A204.1 (cell line): ENCODE results near the gene RTN1.

Experiments
- FAIRE-seq: peaks from 2 replicates; lab custom pipeline; 2012; peaks lifted over from hg19 to GRCh38; lab: Jason Lieb, UNC

Gene RTN1

DNA sequence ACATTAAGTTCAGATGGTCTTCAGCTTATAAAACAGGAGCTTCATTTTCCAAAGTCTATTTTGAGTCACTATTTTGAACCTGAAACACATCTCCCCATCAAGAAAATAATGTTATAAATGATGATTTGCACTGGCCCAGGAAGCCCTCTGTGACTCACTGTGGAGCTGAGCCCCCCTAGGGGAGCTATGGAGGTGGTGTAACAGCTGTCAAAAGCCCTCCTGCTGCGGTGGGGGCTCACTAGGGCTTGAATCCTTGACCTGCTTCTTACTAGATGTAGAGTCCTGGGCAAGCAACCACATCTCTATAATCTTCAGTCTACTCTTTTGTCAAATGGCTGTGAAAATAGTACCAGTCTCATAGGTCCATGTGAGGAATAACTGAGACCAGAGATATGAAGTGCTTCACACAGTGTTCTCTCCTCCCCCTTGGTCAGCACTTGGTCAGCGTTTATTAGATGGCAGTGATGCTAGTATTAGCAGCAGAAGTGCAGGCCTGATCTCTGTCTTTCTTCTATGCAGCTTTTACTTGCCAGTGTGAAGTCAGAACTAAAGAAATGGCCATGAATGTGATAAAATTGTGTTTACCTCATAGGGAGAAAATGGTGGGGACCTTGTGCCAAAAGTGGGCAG, 83.4 kb downstream of the RTN1 start:
- no peak for FAIRE-seq

DNA sequence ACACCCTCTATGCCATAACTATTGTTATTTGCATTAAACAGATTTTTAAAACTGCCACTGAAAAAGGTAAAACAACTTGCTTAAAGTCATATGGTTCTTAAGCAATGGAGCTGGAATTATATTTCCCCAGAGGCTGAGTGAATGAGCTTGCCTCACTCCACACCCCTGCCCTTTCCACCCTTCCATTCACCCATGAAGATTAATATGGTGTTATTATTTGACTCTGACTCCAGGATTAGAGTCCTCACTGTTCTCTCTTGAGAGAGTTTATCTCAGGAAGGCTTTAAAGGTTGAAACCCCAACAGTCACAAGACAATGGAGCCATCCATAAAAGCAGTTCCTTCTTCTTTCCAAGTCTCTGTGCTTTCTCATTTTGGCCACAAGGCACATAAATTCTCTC, 84.9 kb downstream of the RTN1 start:
- no peak for FAIRE-seq

DNA sequence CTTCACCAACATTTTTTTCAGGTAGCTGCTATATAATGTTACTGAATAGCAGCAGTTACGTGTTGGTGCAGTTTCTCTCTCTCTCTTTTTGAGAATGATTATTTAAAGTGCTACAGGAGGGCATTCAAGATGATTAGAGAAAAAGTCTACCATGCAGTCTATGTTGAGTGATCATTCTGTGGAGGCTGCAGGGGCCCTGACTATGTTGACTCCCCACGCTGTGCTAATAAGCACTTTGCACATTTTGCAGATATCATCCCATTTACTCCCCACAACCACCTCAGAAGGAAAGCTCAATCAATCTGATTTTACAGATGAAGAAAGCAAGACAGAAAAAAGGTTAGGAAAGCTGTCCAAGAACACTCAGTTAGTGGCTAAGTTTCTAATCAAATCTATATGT, 87.8 kb downstream of the RTN1 start:
- FAIRE-seq: no peak

DNA sequence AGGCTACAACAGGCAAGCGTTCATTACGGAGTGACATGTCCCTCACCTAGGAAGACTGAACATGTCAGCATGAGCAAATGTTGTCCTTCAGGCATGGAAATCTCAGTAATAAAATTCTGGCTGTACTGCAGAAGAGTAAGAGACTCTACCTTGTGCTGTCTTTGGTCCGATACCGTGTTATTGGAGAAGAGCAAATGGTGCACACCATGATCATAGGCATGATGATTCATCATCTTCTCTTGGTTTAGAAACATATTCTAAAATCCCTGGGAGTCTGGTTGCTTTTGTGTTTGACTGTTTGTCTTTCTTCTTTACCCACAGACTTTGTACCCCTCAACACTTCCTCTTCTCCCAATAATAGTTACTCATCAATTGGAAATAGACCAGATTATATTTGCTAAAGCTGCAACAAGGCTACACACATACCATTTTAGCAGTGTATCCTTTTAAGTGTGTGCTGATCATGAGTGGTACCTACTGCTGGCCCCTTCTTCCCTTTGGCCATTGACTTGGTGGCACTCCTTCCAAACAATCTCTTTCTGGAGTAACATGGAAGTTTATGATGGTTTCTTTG, 93.5 kb downstream of the RTN1 start:
- FAIRE-seq: no peak

DNA sequence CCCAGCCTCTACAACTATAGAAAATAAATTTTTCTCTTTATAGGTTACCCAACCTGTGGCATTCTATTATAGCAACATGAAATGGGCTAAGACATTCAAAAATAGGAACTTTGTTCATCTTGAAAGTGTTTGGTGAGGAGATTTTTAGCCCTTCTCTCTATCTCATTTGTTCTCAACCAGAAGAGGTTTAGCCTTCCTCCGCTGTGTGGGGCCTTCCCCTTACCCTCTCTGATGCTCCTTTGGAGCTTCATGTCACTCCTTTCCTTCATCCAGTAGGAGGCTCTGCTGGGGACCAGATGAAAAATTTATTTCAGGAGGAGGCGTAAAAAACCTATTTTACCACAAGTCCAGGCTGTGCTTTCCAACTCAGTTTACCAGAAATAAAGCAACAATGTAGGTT, 94.1 kb downstream of the RTN1 start:
- FAIRE-seq: no peak

DNA sequence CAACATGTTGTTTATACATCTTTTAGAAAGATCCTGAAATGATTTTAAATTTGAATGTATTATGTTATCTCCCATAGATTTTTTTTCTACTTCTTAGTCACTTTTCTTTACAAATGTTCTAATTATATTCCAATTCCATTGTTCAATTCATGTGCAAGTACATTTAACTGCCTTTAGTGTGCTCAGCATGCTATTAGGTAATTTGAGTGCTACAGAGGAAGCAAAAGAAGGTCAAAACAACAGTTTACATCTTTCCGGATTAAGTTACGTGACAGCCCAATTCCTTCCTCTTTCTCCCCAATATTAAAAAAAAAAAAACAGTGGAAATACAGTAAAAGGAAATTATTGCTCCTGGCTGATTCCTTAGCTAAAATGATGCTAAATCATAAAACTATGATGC, 98.3 kb downstream of the RTN1 start:
- no peak for FAIRE-seq

DNA sequence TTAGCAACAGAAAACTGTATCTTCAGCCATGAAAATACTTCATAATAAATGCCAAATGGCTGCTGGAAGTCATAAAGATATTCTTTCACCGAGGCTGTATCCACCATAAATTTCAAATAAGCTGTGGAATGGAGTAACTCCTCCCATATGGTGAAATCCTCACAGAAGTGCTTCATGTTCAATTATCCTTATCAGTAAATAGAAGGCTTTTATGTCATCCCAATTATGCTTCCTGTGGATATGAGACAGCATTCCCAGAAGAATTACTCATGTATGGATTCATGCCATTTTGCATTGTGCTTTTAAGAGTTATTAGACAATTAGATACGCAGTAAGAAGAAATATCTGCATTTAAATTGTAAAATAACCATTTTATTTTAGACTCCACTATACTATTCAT, 99.0 kb downstream of the RTN1 start:
- FAIRE-seq: no peak

DNA sequence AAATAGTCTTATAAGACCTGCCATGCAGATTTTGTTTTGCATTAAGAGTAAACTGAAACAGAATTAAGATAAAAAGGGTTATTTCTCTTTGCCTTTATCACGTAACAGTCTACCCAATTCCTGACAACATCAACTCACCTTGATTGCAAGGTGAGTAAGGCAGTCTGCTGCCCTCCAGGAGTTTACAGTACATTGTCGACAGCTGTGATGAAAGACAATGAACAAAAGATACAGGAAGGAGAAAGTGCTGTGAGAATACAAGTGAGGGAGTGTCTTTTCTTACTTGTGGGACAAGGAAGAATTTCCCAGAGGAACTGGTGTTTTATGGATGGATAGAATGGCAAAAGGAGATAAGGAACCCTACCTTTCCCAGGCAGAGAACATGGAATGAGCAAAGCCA, 101.0 kb downstream of the RTN1 start:
- FAIRE-seq: no peak

DNA sequence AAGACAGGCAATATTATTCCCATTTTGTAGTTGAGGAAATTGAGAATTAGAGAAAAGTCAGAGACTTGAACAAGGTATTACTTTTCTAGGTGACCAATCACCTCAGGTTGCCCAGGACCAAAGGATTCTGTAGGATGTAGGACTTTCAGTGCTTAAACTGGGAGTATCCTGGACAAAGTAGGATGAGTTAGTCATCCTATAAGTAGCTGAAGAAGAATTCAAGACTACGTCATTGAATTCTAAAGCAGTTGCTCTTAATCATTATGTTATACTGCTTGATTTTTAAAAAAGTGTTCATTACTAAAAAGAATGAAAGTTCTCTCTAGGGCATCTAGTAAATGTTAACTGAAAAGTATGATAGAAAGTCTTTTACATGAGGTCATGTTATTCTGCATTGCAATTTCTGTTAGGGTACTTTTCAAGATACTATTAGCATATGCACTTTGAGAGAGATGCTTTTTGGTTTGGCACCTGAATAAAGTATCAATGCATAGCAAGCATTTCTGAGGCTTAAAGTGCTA, 101.7 kb downstream of the RTN1 start:
- FAIRE-seq: no peak

DNA sequence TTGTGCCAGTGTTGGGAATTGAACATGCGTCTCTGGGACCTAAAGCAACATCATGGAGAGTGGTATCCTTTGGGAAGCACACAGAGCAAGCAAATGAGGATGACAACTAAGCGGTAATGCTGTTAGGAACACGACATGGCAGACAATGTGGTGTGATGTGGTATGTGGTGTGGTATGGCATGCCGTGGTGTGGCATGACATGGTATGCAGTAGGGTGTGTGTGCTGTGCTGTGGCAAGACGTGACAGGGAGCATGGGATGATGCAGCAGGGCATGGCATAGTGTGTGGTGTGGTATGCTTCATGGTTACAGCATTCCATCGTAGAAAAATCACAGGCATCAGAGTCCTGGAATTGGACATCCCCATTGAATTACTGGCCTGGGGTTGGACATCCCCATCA, 108.7 kb downstream of the RTN1 start:
- no peak for FAIRE-seq

DNA sequence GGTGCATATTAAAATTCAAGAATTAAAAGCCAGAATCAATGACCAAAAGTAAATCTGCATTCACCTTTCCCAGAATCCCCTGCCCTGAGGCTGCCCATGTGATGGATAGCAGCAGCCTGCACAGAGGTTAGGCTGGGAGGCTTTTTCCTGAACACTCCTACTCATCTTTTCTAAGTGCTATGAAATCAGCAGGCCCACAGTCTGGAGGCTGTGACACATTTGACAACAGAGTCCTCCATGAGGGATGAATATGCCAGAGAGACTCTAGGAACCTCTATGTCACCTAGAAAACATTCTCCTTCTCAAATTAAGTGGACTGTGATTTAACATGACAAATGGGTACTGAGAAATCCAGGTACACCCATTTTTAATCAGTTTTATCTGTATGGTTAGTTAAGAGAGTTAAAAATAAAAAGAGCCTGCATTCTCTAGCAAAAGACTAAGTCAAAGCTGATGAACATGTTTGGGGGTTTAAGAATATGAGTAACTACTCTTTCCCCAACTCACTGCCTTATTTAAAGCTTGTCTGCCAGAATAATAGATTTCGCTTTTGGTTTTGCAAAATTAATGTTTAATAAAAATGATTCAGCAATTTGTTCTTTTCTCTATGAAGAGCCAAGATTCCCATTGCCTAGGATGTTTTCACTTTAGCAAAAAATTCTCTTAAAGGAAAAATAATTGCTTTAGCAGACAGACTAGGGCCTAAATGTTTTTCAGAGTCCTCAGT, 115.0 kb downstream of the RTN1 start:
- no peak for FAIRE-seq

DNA sequence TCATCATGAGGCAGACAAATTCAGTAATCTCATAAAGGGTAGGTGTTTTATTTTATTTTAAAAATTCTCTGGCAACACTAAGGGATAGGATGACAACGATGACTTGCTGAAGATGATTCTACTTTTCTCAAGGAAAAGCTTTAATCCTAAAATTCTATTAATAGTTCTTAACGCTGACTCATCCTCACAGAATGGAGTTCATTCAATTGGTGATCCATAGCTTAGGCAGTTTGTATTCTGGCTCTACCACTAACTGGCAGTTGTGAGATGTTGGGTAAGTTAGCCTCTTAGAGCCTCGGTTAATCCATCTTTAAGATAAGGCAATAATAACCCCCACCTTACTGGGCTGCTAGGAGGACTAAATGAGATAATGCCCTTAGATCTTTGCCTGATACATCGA, 116.3 kb downstream of the RTN1 start:
- FAIRE-seq: no peak

DNA sequence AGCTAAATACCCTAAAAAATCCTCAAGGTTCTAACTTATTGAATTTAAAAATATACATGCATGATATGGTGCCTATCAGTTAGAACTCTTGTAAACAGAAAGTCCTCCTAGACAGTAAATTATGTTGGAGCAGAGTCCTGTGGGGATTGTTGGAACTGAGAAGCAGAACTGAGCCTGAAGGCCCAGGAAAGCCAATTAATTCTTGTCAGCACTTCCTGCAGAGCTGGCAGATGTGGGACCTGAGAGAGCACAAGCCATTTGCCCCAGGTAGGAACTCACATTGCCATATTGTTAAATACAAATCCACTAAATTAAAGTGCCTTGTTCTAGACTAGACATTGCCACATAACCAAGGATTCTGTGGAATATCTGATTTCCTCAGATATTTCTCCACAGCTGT, 117.1 kb downstream of the RTN1 start:
- FAIRE-seq: no peak

DNA sequence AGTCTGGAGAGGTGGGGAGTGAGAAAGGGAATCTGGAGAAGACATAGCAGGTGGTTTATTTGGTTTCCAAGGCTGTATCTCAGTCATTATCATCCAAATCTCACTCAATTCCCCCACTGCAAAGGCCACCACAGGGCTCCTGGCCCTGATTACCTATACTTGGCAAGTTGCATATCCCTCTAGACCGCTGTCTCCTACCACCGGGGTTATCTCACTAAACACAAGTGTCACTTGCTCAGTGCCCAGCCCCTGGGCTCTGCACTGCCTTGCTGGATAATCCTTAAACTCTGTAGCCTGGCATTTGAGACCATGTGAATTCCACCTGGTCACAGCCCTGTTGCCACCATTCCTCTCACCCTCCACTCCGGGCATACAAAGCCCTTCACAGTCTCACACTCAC, 119.0 kb downstream of the RTN1 start:
- no peak for FAIRE-seq

DNA sequence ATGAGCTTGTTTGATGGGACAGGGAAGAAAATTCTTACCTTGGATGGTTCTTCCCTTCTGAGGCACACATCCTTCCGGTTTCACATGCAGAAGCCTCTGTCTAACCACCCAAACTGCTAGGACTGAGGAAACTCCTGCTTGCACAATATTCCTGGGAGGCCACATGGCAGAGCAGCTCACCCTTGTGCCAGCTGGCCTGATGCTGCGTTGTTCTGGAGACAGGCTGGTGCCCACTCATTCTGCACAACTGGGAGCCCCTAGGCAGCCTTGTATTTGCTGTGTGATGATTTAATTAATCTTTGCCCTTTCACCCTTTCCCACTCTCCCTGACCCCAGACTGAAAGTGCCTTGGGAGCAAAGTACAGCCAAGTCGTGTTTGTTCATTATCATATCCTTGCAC, 130.8 kb downstream of the RTN1 start:
- no peak for FAIRE-seq

DNA sequence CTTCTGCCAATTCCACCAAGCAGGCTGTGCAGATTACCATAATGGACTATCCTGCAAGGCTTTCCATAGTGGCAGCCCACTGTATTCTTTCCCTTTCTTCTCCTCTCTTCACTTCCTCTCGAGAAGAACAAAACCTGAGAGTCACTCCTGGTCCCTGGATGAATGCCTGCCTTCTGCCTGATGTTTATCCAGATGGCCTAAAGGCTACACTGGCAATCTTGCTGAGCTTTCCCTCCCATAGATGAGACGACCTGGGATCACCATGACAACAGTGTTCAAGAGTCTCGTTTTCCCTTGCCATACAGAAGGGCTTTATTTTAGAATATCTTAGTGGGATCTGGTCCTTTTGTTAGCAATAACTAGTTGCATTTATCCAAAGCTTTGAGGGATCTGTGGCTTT, 142.3 kb downstream of the RTN1 start:
- no peak for FAIRE-seq

DNA sequence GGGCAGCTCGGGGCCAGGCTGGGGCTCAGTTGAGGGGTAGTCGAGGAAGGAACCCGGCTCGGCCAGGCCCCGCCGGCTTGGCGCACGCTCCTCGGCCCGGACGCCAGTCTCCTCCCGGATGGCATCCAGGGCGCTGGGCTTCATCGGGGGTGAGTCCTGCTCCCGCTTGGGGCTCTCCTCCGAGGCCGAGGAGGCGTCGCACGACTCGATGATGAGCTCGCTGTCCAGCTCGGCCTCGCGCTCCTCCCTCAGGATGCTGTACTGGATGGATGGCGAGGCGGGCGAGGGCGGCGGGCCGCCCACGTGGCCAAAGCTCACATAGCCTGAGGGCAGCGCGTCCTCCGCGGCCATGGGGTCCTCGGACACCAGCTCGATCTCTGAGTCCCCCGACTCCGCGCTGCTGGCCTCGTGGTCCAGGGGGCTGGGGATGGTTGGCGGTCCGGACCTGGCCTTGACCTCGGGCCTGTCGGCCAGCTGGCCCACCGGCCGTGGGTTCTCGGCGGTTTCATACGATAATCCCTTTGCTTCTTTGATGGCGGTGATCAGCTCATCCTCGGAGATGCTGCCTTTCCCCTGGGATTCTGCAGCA, 143.4 kb downstream of the RTN1 start:
- no peak for FAIRE-seq

DNA sequence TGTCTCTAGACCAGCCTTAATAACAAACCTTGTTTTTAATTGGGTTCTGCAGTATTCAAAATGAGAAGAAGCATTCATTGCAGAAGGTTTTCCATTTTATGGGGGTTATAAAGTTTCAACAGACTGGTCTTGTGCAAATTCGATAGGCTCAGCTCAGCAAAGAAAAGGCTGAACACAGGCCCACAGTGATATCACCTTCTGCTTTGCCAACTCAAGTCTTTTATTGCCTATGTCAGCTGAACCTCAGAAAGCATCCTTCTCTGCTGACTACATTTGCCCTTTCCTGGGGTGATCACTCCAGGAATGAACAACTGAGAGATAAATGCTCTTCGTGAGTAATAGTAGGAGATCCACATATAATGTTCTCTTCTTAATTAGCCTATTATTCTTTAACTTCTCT, 159.5 kb downstream of the RTN1 start:
- FAIRE-seq: no peak

DNA sequence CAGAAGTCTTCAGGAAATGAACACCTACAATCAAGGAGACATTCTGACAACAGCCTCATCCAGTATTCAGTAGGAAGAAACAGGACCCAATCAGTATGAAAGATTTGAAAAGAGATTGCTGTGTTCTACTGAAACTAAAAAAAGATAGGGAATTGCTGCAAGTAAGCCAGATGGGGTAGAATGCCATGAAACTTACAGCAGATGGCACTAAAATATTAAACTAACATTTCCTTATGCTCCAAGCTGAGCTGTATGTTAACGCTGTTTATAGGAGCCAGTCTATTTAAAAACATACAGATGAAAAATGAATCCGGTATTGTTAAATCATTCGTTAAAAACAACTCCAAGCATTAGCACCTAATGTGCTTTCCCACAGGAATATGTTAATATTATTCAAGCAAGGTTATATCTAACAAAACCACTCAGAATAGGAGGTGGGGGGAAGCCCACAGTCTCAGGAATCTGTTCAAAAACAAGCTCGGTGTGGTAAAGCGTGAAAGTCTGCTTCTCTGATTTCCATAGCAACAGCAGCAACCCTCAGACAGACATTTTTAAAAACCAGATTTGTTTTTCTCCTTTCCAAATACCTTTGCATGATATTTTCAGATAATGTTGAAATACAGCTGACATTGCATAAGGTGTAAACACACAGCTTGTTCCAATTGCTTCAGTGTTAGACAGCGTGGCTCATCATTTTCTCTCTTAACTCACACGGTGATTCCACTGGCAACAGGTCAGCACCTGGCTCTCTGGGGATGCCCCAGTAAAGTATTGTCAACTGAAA, 162.6 kb downstream of the RTN1 start:
- FAIRE-seq: no peak

DNA sequence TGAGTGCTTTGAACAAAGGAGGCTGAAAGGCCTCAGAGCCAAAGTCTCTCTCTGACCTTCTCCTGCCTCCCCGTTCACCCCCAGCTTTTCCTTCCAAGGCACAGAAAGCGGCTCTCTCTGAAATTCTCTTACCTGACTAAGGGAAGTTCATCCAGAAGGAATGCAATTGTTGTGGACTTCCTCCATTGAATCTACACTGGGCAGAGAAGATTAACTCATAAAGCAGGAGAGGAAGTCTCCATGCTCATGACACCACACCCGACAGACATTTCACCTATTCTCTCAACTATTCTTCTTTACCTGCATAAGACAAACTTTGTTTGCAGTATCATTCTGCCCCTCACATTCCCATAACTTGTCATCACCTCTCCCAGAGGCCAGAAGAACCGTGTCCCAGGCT, 164.7 kb downstream of the RTN1 start:
- no peak for FAIRE-seq

DNA sequence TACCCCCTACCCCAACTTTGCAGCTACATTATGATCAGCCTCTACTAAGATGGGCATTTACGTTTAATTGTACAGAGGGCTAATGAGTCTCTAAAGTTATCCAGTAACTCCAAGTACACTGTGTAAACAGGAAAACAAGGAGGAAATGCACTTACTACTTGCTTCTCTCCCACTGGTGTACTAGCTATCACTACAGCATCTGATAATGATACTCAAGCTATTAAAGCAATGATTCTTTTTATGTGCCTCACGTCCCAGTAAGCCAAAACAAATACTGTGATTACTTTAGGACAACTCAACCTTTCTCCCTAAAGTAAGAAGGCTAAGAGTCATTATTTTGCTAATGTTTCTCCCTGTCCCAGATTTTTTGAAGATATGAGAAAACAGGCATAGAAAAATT, 165.3 kb downstream of the RTN1 start:
- no peak for FAIRE-seq

DNA sequence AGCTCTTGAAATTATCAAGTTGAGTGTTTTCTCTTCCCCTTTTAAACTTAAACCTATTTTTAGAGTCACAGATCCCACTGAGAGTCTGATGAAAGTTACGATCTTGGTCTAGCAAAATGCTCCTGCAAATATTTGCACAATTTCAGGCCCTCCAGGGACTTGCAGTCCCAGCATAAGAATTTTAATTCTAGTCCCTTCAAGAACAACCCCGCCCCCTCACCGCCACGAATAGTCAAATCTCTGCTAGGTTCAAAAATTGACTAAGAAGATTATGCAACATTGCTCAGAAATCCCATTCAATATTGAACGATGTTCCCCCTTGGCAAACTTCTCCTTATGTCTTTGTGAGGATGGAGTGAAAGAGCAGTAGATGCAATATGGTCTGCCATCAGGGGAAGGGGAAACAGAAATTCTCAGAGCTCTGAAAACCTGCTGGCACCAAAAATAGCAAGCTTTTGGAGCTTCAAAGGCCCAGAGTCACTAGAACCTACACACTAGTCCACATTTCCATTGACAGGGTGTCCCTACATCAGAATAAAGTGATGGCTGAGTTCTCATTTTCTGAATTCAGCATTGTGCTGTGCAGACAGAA, 166.4 kb downstream of the RTN1 start:
- FAIRE-seq: no peak
